T-helper 1 cell treated with Interleukin-12 subunit alpha and Interleukin-12 subunit beta and Interleukin-4 antibody, amounts not matched to agents 30 μg/mL and 1 μg/mL, for 36 hours (primary cell): ENCODE measurements around the gene AASS.
A peak's percentile ranks its signal among the peaks of the same experiment; 100 is the strongest.
"Not testable (repeated sequence)": the region's sequence is repeated elsewhere in the genome, so short reads cannot be mapped to it uniquely, and the experiment has no call there.

ENCODE experiments used
- H3K27ac Mint-ChIP-seq: one replicate; pipeline ENCODE4 v1.8.0; 2021; ENCODE audit warnings: mild to moderate bottlenecking, mixed read lengths
- H3K27me3 Mint-ChIP-seq: one replicate; pipeline ENCODE4 v1.8.0; 2021; ENCODE audit warnings: low read depth, mixed read lengths
- H3K36me3 Mint-ChIP-seq: one replicate; pipeline ENCODE4 v1.8.0; 2021; ENCODE audit warnings: low read depth, mixed read lengths
- H3K4me1 Mint-ChIP-seq: one replicate; pipeline ENCODE4 v1.8.0; 2021; ENCODE audit warnings: low read depth, mixed read lengths
- H3K4me3 Mint-ChIP-seq: one replicate; pipeline ENCODE4 v1.8.0; 2021; ENCODE audit warnings: mild to moderate bottlenecking, moderate library complexity, mixed read lengths
- H3K9me3 Mint-ChIP-seq: one replicate; pipeline ENCODE4 v1.8.0; 2021; ENCODE audit warnings: mixed read lengths

AASS gene

DNA sequence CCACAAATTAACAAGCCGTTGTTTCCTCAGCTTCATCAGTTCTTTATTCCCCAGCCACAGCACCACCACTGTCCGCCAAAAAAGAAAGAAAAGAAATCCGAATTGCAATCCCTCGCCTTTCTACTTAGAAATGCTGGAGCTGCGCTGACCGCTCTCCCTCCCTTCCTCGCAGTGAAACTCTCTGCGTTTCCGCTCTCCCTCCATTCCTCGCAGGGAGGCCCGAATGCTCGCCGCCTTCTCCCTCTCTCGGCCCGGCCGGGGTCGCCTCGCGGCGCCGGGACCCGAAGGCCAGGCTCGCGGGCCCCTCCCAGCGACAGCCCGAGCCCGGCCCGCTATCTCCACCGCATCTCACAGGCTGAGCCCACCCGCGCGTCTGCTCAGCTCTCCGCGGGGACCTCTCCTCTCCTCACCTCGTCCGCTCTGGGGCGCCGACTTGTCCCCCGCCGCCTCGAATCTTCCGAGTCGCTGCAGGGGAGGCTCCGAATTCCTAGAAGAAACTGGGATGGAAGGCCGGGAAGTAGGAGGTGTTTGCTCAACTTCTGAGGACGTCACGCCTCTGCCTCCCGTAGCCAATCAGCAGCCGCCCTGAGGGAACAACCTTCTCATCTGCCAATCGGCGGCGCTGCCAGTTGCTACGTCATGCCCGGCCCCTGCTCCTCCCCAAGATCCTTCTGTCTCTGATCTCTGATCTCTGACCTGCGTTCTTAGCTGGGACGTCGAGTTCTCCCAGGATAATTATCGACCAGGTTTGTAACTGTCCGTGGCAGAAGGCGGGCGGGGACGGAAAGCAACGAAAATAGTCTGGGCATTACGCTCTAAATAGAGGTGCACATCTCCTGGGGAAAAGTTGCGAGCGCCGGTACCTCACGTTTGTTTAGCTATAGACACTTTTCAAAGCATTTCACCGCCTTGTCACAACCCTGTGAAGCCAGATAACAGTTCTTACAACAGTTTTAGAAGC lies at the start of gene AASS:
Gene AASS, minus strand, starts transcription at position 499 of the 961 bp plus-strand sequence. CDS start 10,523 bp downstream, outside the sequence.
- Mint-ChIP-seq H3K27me3 (peaks cover 33% of the 10 kb centered on the region), H3K4me3 (peak within 1 kb of the TSS; percentile 95), H3K9me3 (no peaks in the 10 kb centered on the region), H3K4me1 (peaks cover 10% of the 10 kb centered on the region), H3K36me3 (no peaks in the 10 kb centered on the region), H3K27ac (peak within 1 kb of the TSS; percentile 67)

DNA sequence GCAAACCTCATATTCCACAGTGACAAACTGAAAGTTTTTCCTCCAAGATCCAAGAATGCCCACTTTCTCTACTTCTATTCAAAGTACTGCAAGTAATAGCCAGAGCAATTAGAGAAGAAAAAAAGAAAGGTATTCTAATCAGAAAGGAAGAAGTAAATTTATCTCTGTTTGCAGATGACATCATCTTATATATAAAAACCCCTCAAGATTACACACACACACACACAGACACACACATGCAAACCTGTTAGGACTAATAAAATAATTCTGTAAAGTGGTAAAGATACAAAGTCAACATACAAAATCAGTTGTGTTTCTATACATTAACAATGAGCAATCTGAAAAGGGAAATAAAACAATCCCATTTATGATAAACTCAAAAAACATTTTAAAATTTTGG lies 44.7 kb upstream of the AASS start:
- H3K27ac Mint-ChIP-seq = no peak overlapping the region

DNA sequence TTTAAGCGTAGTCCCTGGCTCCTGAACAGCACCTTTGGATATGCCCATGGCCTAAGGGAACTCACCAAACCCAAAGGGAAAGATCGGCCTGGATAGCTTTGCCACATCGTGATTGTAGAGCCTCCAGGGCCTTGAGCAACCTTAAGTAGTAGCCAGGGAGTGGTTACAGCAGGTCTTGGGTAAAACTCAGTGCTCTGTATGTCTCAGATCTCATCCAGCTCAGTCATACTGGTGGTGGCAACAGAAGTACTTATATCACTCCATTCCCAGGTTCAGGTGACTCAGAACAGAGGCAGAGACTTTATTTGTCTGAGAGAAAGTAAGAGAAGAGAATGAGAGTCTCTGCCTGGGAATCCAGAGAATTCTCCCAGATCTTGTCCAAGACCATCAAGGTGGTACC lies 39.1 kb upstream of the AASS start:
- no peak overlapping the region for H3K27ac Mint-ChIP-seq
- H3K36me3 Mint-ChIP-seq = no peaks in the 10 kb centered on the region
- H3K9me3 Mint-ChIP-seq = no peaks in the 10 kb centered on the region
- H3K27me3 Mint-ChIP-seq = no peaks in the 10 kb centered on the region
- no peak overlapping the region for H3K4me3 Mint-ChIP-seq
- H3K4me1 Mint-ChIP-seq = no peaks in the 10 kb centered on the region

More for the DNA sequence above, 44.7 kb upstream of the AASS start:
- no peaks in the 10 kb centered on the region for H3K36me3 Mint-ChIP-seq
- no peak overlapping the region for H3K4me3 Mint-ChIP-seq
- no peaks in the 10 kb centered on the region for H3K27me3 Mint-ChIP-seq
- H3K9me3 Mint-ChIP-seq = no peaks in the 10 kb centered on the region
- H3K4me1 Mint-ChIP-seq = no peaks in the 10 kb centered on the region

- Mint-ChIP-seq H3K4me1 (no peaks in the 10 kb centered on the region), H3K27ac (no peak overlapping the region), H3K36me3 (no peaks in the 10 kb centered on the region), H3K9me3 (no peaks in the 10 kb centered on the region), H3K4me3 (no peak overlapping the region), H3K27me3 (no peaks in the 10 kb centered on the region)
Observed at GRCh38 chr7:122182081-122182480, 38.0 kb upstream of the AASS start.

DNA sequence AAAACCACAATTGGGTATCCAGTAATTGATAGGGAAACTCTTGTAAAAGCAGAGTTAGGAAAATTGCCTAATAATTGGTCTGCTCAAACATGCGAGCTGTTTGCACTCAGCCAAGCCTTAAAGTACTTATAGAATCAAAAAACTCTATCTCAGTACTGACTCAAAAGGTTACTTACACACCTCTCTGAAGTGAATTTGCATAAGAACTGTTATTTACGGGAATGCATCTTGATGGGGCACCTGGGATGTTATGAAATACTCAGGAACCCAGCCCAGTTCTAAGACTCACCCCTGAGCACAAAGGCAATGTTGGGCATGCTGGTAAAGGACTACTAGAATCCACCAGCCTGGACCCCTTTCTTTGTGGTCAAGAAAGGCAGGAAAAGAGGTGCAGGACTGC lies 28.1 kb upstream of the AASS start:
- H3K36me3 Mint-ChIP-seq, H3K4me3 Mint-ChIP-seq, H3K4me1 Mint-ChIP-seq, H3K27ac Mint-ChIP-seq, H3K27me3 Mint-ChIP-seq, H3K9me3 Mint-ChIP-seq: not testable (repeated sequence)

GRCh38 chr7:122166740-122167139 lies 22.7 kb upstream of the AASS start:
- H3K27ac Mint-ChIP-seq = no peak overlapping the region
- no peaks in the 10 kb centered on the region for H3K4me1 Mint-ChIP-seq
- no peaks in the 10 kb centered on the region for H3K36me3 Mint-ChIP-seq
- no peaks in the 10 kb centered on the region for H3K9me3 Mint-ChIP-seq
- no peak overlapping the region for H3K4me3 Mint-ChIP-seq
- H3K27me3 Mint-ChIP-seq = no peaks in the 10 kb centered on the region

- Mint-ChIP-seq H3K9me3 (no peaks in the 10 kb centered on the region), H3K27ac (no peak overlapping the region), H3K36me3 (no peaks in the 10 kb centered on the region), H3K27me3 (no peaks in the 10 kb centered on the region), H3K4me1 (no peaks in the 10 kb centered on the region), H3K4me3 (no peak overlapping the region)
Observed at GRCh38 chr7:122166275-122166674, 22.2 kb upstream of the AASS start.

- Mint-ChIP-seq H3K36me3 (no peaks in the 10 kb centered on the region), H3K27me3 (no peaks in the 10 kb centered on the region), H3K27ac (no peak overlapping the region)
Observed at GRCh38 chr7:122161628-122162027, 17.6 kb upstream of the AASS start.

DNA sequence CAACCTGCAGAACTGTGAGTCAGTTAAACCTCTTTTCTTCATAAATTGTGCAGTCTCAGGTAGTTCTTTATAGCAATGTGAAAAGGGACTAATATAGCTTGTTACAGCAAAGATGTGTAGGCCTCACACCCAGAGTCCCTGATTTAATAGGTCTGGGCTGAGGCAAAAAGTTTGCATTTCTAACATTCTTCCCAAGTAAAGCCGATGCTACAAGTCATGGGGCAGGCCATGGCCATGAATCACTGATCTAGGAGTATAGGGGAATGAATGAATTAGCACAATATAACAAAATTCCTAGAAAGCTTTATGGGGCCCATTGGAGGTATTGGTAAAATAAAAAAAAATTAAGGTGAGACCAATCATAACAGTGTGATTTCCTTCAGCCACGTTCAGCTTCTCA lies 11.5 kb upstream of the AASS start:
- Mint-ChIP-seq H3K4me1 (no peaks in the 10 kb centered on the region), H3K27ac (no peak overlapping the region), H3K4me3 (no peak overlapping the region)

More at GRCh38 chr7:122161628-122162027, 17.6 kb upstream of the AASS start:
- no peak overlapping the region for H3K4me3 Mint-ChIP-seq
- no peaks in the 10 kb centered on the region for H3K9me3 Mint-ChIP-seq
- no peaks in the 10 kb centered on the region for H3K4me1 Mint-ChIP-seq

DNA sequence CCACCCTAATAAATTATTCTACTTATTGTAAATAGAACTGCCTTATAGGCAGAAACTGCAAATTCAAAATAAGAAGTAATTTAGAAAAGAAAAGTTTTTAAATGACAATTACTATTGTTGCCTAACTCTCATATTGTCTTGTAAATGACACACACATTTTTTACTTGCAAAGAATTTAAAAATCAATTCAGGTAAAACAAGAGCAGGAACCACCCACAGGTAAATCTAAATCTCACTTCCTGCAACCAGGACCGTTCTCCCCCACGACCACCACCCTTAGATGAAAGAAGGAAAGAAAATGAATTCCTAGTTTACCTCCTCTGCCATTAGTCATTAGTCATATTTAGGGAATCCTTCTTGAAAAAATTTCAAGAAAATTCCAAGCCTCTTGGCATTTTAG lies 4.8 kb upstream of the AASS start:
- Mint-ChIP-seq H3K4me3 (no peak overlapping the region), H3K9me3 (no peaks in the 10 kb centered on the region), H3K27me3 (peaks cover 13% of the 10 kb centered on the region), H3K36me3 (no peaks in the 10 kb centered on the region), H3K4me1 (peaks cover 5% of the 10 kb centered on the region), H3K27ac (no peak overlapping the region)

More for the DNA sequence above, 11.5 kb upstream of the AASS start:
- H3K9me3 Mint-ChIP-seq = no peaks in the 10 kb centered on the region
- H3K27me3 Mint-ChIP-seq = no peaks in the 10 kb centered on the region
- no peaks in the 10 kb centered on the region for H3K36me3 Mint-ChIP-seq

DNA sequence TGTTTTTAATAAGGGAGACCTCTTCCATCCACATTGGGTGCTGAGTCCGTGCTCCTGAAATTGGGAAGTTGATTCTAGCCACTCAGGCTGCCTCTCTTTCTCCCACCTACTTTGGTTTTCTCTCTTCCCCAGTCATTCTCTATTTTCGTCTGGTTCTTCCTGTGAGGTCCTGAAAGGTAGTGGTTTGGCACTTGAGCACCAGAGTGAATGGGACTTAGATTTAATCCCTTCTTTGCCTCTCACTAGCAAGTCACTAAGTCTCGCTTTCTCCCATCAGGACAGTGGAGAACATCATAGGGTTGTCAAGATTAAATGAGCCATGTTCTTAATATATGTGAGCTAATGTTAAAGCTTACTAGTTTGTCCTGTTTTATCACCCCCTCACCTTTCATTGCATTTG lies 4.0 kb upstream of the AASS start:
- H3K4me3 Mint-ChIP-seq = no peak overlapping the region
- H3K27me3 Mint-ChIP-seq = peaks cover 20% of the 10 kb centered on the region
- H3K27ac Mint-ChIP-seq = no peak overlapping the region
- no peaks in the 10 kb centered on the region for H3K36me3 Mint-ChIP-seq
- H3K4me1 Mint-ChIP-seq = peaks cover 10% of the 10 kb centered on the region
- no peaks in the 10 kb centered on the region for H3K9me3 Mint-ChIP-seq

GRCh38 chr7:122145937-122146645 lies 2.0 kb upstream of the AASS start:
- peaks cover 10% of the 10 kb centered on the region for H3K4me1 Mint-ChIP-seq
- H3K27me3 Mint-ChIP-seq = peaks cover 33% of the 10 kb centered on the region
- H3K9me3 Mint-ChIP-seq = no peaks in the 10 kb centered on the region
- H3K4me3 Mint-ChIP-seq = no peak overlapping the region
- H3K36me3 Mint-ChIP-seq = no peaks in the 10 kb centered on the region
- H3K27ac Mint-ChIP-seq = no peak overlapping the region

GRCh38 chr7:122143376-122143750 lies 686 bp downstream of the AASS start:
- Mint-ChIP-seq H3K27ac (no peak overlapping the region), H3K27me3 (peaks cover 36% of the 10 kb centered on the region), H3K4me1 (peaks cover 10% of the 10 kb centered on the region), H3K9me3 (no peaks in the 10 kb centered on the region), H3K4me3 (peak overlapping the region; percentile 95), H3K36me3 (no peaks in the 10 kb centered on the region)

DNA sequence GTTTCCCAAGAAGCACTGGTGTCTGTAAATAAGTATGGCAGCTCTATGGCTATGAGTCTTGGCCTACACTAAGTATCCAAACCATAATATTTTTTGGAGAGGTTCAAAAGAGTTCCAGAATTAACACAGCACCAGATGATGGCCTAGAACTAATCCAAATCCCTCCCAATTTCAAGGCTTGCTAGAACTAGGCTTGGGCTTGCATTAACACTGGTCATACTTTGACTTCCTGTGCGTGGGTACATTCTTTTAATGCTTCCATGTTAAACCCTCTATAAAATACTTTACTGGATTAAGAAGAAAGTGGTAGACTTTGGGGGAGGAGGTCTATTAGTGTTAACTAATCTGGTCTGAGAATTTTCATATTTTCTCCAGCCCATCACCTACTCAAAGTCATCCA lies 3.1 kb downstream of the AASS start:
- Mint-ChIP-seq H3K4me3 (no peak overlapping the region), H3K4me1 (peaks cover 15% of the 10 kb centered on the region), H3K9me3 (no peaks in the 10 kb centered on the region), H3K27ac (no peak overlapping the region), H3K27me3 (peaks cover 43% of the 10 kb centered on the region), H3K36me3 (no peaks in the 10 kb centered on the region)
